HG02642 (cell line): ENCODE data around the gene IDH3G.

Source experiments
- ATAC-seq: cut with Tn5 transposase; IDR thresholded peaks from one replicate; pipeline ENCODE4 v1.9.1; 2021; ENCODE audit warnings: mild to moderate bottlenecking; ENCODE audit not compliant: unreplicated experiment, poor library complexity

IDH3G gene

GRCh38 chrX:153816831-153817690, 22.9 kb upstream of the IDH3G start:
- ATAC-seq, result no peak

GRCh38 chrX:153814591-153815315, 20.6 kb upstream of the IDH3G start:
- no peak for ATAC-seq

- ATAC-seq, result no peak
Measured at GRCh38 chrX:153813161-153813560, 19.0 kb upstream of the IDH3G start.

- no peak for ATAC-seq
Measured at GRCh38 chrX:153812220-153812619, 18.0 kb upstream of the IDH3G start.

GRCh38 chrX:153807976-153808375, 13.8 kb upstream of the IDH3G start:
- ATAC-seq, result no peak

- ATAC-seq, result no peak
Measured at GRCh38 chrX:153806999-153807575, 12.9 kb upstream of the IDH3G start.

- ATAC-seq, result no peak
Measured at GRCh38 chrX:153805436-153805835, 11.3 kb upstream of the IDH3G start.

- no peak for ATAC-seq
Measured at GRCh38 chrX:153804621-153805020, 10.4 kb upstream of the IDH3G start.

GRCh38 chrX:153804100-153804595, 10.0 kb upstream of the IDH3G start:
- no peak for ATAC-seq

- no peak for ATAC-seq
Measured at GRCh38 chrX:153803211-153804099, 9.3 kb upstream of the IDH3G start.

GRCh38 chrX:153802513-153803045, 8.4 kb upstream of the IDH3G start:
- no peak for ATAC-seq

GRCh38 chrX:153801669-153802068, 7.5 kb upstream of the IDH3G start:
- ATAC-seq, result no peak

- ATAC-seq, result no peak
Measured at GRCh38 chrX:153800746-153801145, 6.6 kb upstream of the IDH3G start.

GRCh38 chrX:153800177-153800722, 6.1 kb upstream of the IDH3G start:
- ATAC-seq, result no peak

GRCh38 chrX:153799326-153799725, 5.2 kb upstream of the IDH3G start:
- ATAC-seq, result no peak

- ATAC-seq, result no peak
Measured at GRCh38 chrX:153797415-153798015, 3.3 kb upstream of the IDH3G start.

GRCh38 chrX:153794897-153795816, 982 bp upstream of the IDH3G start:
- no peak for ATAC-seq

- ATAC-seq, result no peak
Measured at GRCh38 chrX:153793291-153793690, 884 bp downstream of the IDH3G start.
